HG03460 (cell line): ENCODE measurements around the gene NEMP2.
A peak's percentile ranks its signal among the peaks of the same experiment; 100 is the strongest.

ENCODE experiments used
- ATAC-seq: cut with Tn5 transposase; IDR thresholded peaks from one replicate; pipeline ENCODE4 v1.9.1; 2021; ENCODE audit not compliant: unreplicated experiment

Gene NEMP2

GRCh38 chr2:190554357-190555006 is 20.0 kb upstream of the NEMP2 start:
- ATAC-seq = no peak

GRCh38 chr2:190553254-190553653 is 18.7 kb upstream of the NEMP2 start:
- ATAC-seq = no peak

GRCh38 chr2:190551928-190552327 is 17.4 kb upstream of the NEMP2 start:
- peak; percentile 65 for ATAC-seq

GRCh38 chr2:190550137-190550536 is 15.6 kb upstream of the NEMP2 start:
- ATAC-seq = no peak

GRCh38 chr2:190547886-190548285 is 13.4 kb upstream of the NEMP2 start:
- ATAC-seq = no peak

GRCh38 chr2:190546734-190547133 is 12.2 kb upstream of the NEMP2 start:
- no peak for ATAC-seq

GRCh38 chr2:190545555-190546385 is 11.2 kb upstream of the NEMP2 start:
- ATAC-seq = no peak

GRCh38 chr2:190545093-190545492 is 10.6 kb upstream of the NEMP2 start:
- no peak for ATAC-seq

- ATAC-seq = no peak
These were observed 5.5 kb upstream of the NEMP2 start for GRCh38 chr2:190540048-190540447.

- ATAC-seq = no peak
These were observed 3.7 kb upstream of the NEMP2 start for GRCh38 chr2:190538201-190538600.

- no peak for ATAC-seq
These were observed 3.2 kb upstream of the NEMP2 start for GRCh38 chr2:190537765-190538164.

- no peak for ATAC-seq
These were observed 1.1 kb upstream of the NEMP2 start for GRCh38 chr2:190535586-190535985.

- ATAC-seq = peak; percentile 1
These were observed 558 bp upstream of the NEMP2 start for GRCh38 chr2:190535121-190535439.

- ATAC-seq = peak; percentile 30
These were observed 583 bp downstream of the NEMP2 start for GRCh38 chr2:190533968-190534309.

- no peak for ATAC-seq
These were observed 1.2 kb downstream of the NEMP2 start for GRCh38 chr2:190533175-190533967.

- ATAC-seq = no peak
These were observed 1.9 kb downstream of the NEMP2 start for GRCh38 chr2:190532581-190532980.

GRCh38 chr2:190530248-190530900 is 4.1 kb downstream of the NEMP2 start:
- ATAC-seq = no peak

- ATAC-seq = no peak
These were observed 4.9 kb downstream of the NEMP2 start for GRCh38 chr2:190529486-190530247.

GRCh38 chr2:190528521-190529001 is 6.0 kb downstream of the NEMP2 start:
- no peak for ATAC-seq

GRCh38 chr2:190527918-190528317 is 6.6 kb downstream of the NEMP2 start:
- ATAC-seq = no peak

GRCh38 chr2:190527214-190527613 is 7.3 kb downstream of the NEMP2 start:
- ATAC-seq = no peak
